Lung (tissue), 12 donors: ENCODE measurements around the gene KCNN2. TPM values are rescaled to one million over a fixed set of nuclear protein-coding genes. Genes with fewer than 3 reads are reported as not detected.

Source experiments
- ATAC-seq: fragments of 200-7000 bp; cut with Tn5 transposase; one replicate; pipeline ENCODE4 v1.9.1; 2020; ENCODE audit warnings: moderate number of reproducible peaks; ENCODE audit not compliant: insufficient read depth, low FRiP score
- DNase-seq, 3 donors: peaks; one replicate each; pipeline ENCODE4 v3.0.0-alpha.2; 2013 to 2017
- H3K27ac ChIP-seq, 2 donors: one replicate each; pipeline ENCODE4 v1.5.1; 2013; ENCODE audit warnings: mild to moderate bottlenecking in 2 of 2, moderate library complexity in 2 of 2, control low read depth in 1 of 2, inconsistent platforms in 1 of 2, low read depth in 1 of 2, low read length in 1 of 2
- H3K27me3 ChIP-seq, 3 donors: one replicate each; pipeline ENCODE4 v1.5.1; 2013; ENCODE audit warnings: low read length in 2 of 3; ENCODE audit not compliant: control insufficient read depth in 3 of 3, insufficient read depth in 3 of 3
- H3K36me3 ChIP-seq, 4 donors: one replicate each; pipeline ENCODE4 v1.5.1; 2013; ENCODE audit warnings: low read length in 4 of 4, mild to moderate bottlenecking in 1 of 4, moderate library complexity in 1 of 4; ENCODE audit not compliant: control insufficient read depth in 4 of 4, insufficient read depth in 4 of 4
- H3K4me1 ChIP-seq, 5 donors: one replicate each; pipeline ENCODE4 v1.5.1; 2013; ENCODE audit warnings: low read length in 5 of 5, mild to moderate bottlenecking in 2 of 5, moderate library complexity in 1 of 5; ENCODE audit not compliant: control insufficient read depth in 5 of 5, insufficient read depth in 5 of 5
- H3K4me3 ChIP-seq: one replicate; pipeline ENCODE4 v1.5.1; 2013; ENCODE audit warnings: mild to moderate bottlenecking, control low read depth, moderate library complexity
- H3K9ac ChIP-seq, 2 donors: one replicate each; pipeline ENCODE4 v1.5.1; 2013; ENCODE audit warnings: low read length in 2 of 2, control low read depth in 1 of 2; ENCODE audit not compliant: insufficient read depth in 1 of 2
- H3K9me3 ChIP-seq, 4 donors: one replicate each; pipeline ENCODE4 v1.5.1; 2013; ENCODE audit warnings: low read length in 3 of 4, mild to moderate bottlenecking in 1 of 4, moderate library complexity in 1 of 4; ENCODE audit not compliant: control insufficient read depth in 4 of 4, insufficient read depth in 3 of 4
- WGBS, 2 donors: extraction: QIAGEN DNeasy Blood & Tissue Kit; methylation state at CpG; one replicate each; pipeline ENCODE4 v1.1.7; 2013; 5-methylcytosine and 5-hydroxymethylcytosine counted together
- polyA plus RNA-seq, 2 donors: library from polyadenylated mRNA; stranded (reverse); fragments of 200-250 nt; gene quantifications; one replicate each; pipeline ENCODE4 v1.2.1, GENCODE V29; 2013
- total RNA-seq, 2 donors: library from RNA; depleted of rRNA in 1 of 2; stranded (reverse); fragments of >200 nt in 1 of 2; gene quantifications; one replicate each; pipeline ENCODE4 v1.2.1, GENCODE V29; 2014 to 2021
- TF ChIP-seq, protein P1 (sequence below): IDR thresholded peaks from 2 replicates; pipeline ENCODE4 v1.5.1; 2012; ENCODE audit warnings: mild to moderate bottlenecking; ENCODE audit errors: control extremely low read depth, extremely low read depth
- donor health status: control.
- donor health status: control.
- donor health status: Bipolar disorder and iron deficiency.
- donor health status: healthy.
- donor health status: DM: yes; HTN: yes; CAD: no.

Gene KCNN2
- total and polyA plus RNA-seq, 4 donors = 0.74 to 4.9 (median 2.4) TPM

DNA sequence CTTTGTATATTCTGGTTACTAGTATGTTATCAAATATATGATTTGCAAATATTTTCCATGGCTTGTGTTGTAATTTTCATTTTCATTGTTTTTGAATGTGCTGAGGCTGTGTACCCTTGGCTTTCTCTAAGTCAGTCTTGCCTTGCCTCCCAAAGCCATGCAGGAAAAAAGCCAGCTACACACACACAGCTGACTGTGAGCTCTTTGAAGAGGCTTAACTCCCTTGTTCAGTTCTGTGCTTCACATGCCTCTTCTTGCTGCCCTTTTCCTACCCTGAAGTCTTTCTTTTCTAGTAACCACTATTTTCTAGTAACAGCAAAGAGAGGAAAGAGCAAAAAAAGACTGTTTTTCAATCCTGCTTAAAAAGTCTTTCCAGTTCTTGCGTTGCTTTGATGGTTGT, 53.9 kb downstream of the KCNN2 start:
- no peak overlapping the region for H3K4me3 ChIP-seq
- H3K27me3 ChIP-seq = no peaks in the 10 kb centered on the region
- H3K9ac ChIP-seq = no peak overlapping the region
- no peaks in the 10 kb centered on the region for H3K36me3 ChIP-seq
- DNase-seq = no peak
- 96 to 97% methylated on average over 1 of the region's 1 CpG for WGBS, 2 donors
- no peak for ATAC-seq
- H3K9me3 ChIP-seq = no peaks in the 10 kb centered on the region
- TF ChIP-seq, protein P1, sequence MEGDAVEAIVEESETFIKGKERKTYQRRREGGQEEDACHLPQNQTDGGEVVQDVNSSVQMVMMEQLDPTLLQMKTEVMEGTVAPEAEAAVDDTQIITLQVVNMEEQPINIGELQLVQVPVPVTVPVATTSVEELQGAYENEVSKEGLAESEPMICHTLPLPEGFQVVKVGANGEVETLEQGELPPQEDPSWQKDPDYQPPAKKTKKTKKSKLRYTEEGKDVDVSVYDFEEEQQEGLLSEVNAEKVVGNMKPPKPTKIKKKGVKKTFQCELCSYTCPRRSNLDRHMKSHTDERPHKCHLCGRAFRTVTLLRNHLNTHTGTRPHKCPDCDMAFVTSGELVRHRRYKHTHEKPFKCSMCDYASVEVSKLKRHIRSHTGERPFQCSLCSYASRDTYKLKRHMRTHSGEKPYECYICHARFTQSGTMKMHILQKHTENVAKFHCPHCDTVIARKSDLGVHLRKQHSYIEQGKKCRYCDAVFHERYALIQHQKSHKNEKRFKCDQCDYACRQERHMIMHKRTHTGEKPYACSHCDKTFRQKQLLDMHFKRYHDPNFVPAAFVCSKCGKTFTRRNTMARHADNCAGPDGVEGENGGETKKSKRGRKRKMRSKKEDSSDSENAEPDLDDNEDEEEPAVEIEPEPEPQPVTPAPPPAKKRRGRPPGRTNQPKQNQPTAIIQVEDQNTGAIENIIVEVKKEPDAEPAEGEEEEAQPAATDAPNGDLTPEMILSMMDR = no peak
- peaks cover 0 to 5% (median 0%) of the 10 kb centered on the region in 5 donors for H3K4me1 ChIP-seq
- no peak overlapping the region for H3K27ac ChIP-seq

DNA sequence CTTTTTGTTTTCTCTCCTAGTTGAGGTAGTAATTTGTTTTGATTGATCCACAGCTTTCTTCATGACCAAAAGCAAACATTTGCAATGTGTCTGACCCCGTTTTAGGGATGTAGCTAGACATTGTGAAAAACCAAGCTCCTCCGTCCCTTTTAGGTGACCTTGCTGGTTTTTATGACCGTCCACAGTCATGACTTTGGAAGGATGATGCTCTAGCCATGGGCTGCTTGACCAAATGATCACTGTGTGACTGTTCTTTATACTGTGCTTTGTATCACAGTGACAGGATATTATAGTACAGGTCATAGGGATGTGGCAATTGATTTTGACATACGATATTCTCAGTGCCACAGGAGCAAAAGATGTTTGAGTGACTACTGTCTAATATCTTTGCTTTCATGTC, 54.4 kb downstream of the KCNN2 start:
- no peaks in the 10 kb centered on the region for H3K36me3 ChIP-seq
- TF ChIP-seq, protein P1 = no peak
- 89 to 90% methylated on average over 4 of the region's 4 CpGs for WGBS, 2 donors
- H3K27ac ChIP-seq = no peak overlapping the region
- ATAC-seq (no peak), DNase-seq (no peak)
- no peak overlapping the region for H3K4me3 ChIP-seq
- no peak overlapping the region for H3K9ac ChIP-seq
- no peaks in the 10 kb centered on the region for H3K9me3 ChIP-seq
- H3K4me1 ChIP-seq = peaks cover 0 to 5% (median 0%) of the 10 kb centered on the region in 5 donors
- H3K27me3 ChIP-seq = no peaks in the 10 kb centered on the region

DNA sequence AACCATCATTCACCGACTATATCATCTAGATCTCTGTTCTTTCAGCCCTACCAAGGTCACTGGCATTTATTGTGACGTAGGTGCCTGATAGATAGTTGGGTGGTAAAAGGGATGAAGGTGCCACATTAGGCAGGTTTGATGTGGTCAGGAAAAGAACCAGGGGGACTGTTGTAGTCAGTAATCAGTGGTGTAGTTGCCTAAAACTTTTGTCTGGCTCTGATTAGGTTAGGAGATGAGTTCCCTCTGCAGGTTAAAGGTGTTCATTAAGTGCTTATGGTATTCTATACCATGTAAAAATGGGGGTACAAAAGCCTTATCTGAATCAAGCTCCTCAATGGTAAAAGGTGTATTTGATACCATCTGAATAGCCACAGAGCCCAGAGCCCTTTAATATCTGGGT, 55.6 kb downstream of the KCNN2 start:
- no peak overlapping the region for H3K4me3 ChIP-seq
- no peaks in the 10 kb centered on the region for H3K36me3 ChIP-seq
- H3K4me1 ChIP-seq = peaks cover 0 to 5% (median 0%) of the 10 kb centered on the region in 5 donors
- no peak overlapping the region for H3K27ac ChIP-seq
- H3K9me3 ChIP-seq = no peaks in the 10 kb centered on the region
- H3K27me3 ChIP-seq = no peaks in the 10 kb centered on the region
- 81 to 88% methylated on average over 2 of the region's 2 CpGs for WGBS, 2 donors
- no peak for DNase-seq
- H3K9ac ChIP-seq = no peak overlapping the region
- TF ChIP-seq, protein P1 = no peak
- ATAC-seq = no peak
